H9 (cell line): ENCODE results near the gene MAPK11. TPM values are rescaled to one million over a fixed set of nuclear protein-coding genes. Genes with fewer than 3 reads are reported as not detected.

Experiments
- DNase-seq: peaks from one replicate; pipeline ENCODE4 v3.0.0-alpha.2; 2017
- H2AFZ ChIP-seq: one replicate; pipeline ENCODE4 v1.6.1; 2013; ENCODE audit warnings: mild to moderate bottlenecking, low read length, control low read depth, moderate library complexity
- H2AK5ac ChIP-seq: 2 replicates; pipeline ENCODE4 v1.6.1; 2013; ENCODE audit warnings: low read length, control low read depth, mixed read lengths; ENCODE audit not compliant: insufficient read length
- H2BK120ac ChIP-seq: one replicate; pipeline ENCODE4 v1.6.1; 2013; ENCODE audit warnings: low read depth, mild to moderate bottlenecking, low read length, control low read depth, inconsistent platforms; ENCODE audit not compliant: poor library complexity, severe bottlenecking
- H2BK12ac ChIP-seq: 2 replicates; pipeline ENCODE4 v1.6.1; 2013; ENCODE audit warnings: low read length, control low read depth, mixed read lengths, low read depth; ENCODE audit not compliant: insufficient read length
- H2BK15ac ChIP-seq: 2 replicates; pipeline ENCODE4 v1.6.1; 2013; ENCODE audit warnings: low read depth, low read length, control low read depth
- H2BK20ac ChIP-seq: one replicate; pipeline ENCODE4 v1.6.1; 2013; ENCODE audit warnings: low read depth, mild to moderate bottlenecking, low read length, control low read depth, inconsistent platforms; ENCODE audit not compliant: poor library complexity, severe bottlenecking
- H2BK5ac ChIP-seq: 2 replicates; pipeline ENCODE4 v1.6.1; 2013; ENCODE audit warnings: low read length, control low read depth, mixed read lengths; ENCODE audit not compliant: insufficient read length
- H3K14ac ChIP-seq: 2 replicates; pipeline ENCODE4 v1.6.1; 2013; ENCODE audit warnings: low read length, control low read depth; ENCODE audit not compliant: insufficient read depth
- H3K18ac ChIP-seq: 2 replicates; pipeline ENCODE4 v1.6.1; 2013; ENCODE audit warnings: low read depth, mild to moderate bottlenecking, mixed read lengths, low read length, control low read depth; ENCODE audit not compliant: insufficient read length
- H3K23ac ChIP-seq: 2 replicates; pipeline ENCODE4 v1.6.1; 2013; ENCODE audit warnings: low read length, control low read depth, mixed read lengths, low read depth; ENCODE audit not compliant: insufficient read length
- H3K23me2 ChIP-seq: 2 replicates; pipeline ENCODE4 v1.6.1; 2013; ENCODE audit warnings: low read depth, mild to moderate bottlenecking, mixed read lengths, low read length, control low read depth; ENCODE audit not compliant: insufficient read length, poor library complexity, severe bottlenecking
- H3K27ac ChIP-seq: 2 replicates; pipeline ENCODE4 v1.5.1; 2013; ENCODE audit warnings: low read length, control low read depth, mixed read lengths, low read depth; ENCODE audit not compliant: insufficient read length
- H3K27me3 ChIP-seq: 2 replicates; pipeline ENCODE4 v1.6.1; 2013; ENCODE audit warnings: low read length, control low read depth, inconsistent platforms; ENCODE audit not compliant: insufficient read depth
- H3K4ac ChIP-seq: 2 replicates; pipeline ENCODE4 v1.6.1; 2013; ENCODE audit warnings: low read depth, mild to moderate bottlenecking, control low read depth, inconsistent platforms, low read length, moderate library complexity
- H3K4me1 ChIP-seq: 2 replicates; pipeline ENCODE4 v1.6.1; 2013; ENCODE audit warnings: low read length, control low read depth, inconsistent platforms; ENCODE audit not compliant: insufficient read depth
- H3K4me2 ChIP-seq: 2 replicates; pipeline ENCODE4 v1.6.1; 2013; ENCODE audit warnings: low read length, control low read depth, mixed read lengths; ENCODE audit not compliant: insufficient read length, insufficient read depth
- H3K56ac ChIP-seq: 2 replicates; pipeline ENCODE4 v1.6.1; 2013; ENCODE audit warnings: low read depth, mild to moderate bottlenecking, mixed read lengths, low read length, control low read depth; ENCODE audit not compliant: insufficient read length
- H3K79me1 ChIP-seq: 2 replicates; pipeline ENCODE4 v1.6.1; 2013; ENCODE audit warnings: low read depth, mild to moderate bottlenecking, moderate library complexity, low read length, control low read depth, inconsistent platforms; ENCODE audit not compliant: insufficient read depth, poor library complexity, severe bottlenecking
- H3K79me2 ChIP-seq: 2 replicates; pipeline ENCODE4 v1.6.1; 2013; ENCODE audit warnings: low read length, control low read depth, inconsistent platforms; ENCODE audit not compliant: insufficient read depth
- H3K9ac ChIP-seq: 2 replicates; pipeline ENCODE4 v1.6.1; 2013; ENCODE audit warnings: low read length, control low read depth, mixed read lengths; ENCODE audit not compliant: insufficient read length; ENCODE audit errors: extremely low read depth
- H3K9me3 ChIP-seq: one replicate; pipeline ENCODE4 v1.6.1; 2013; ENCODE audit warnings: low read depth, low read length, inconsistent platforms; ENCODE audit not compliant: control insufficient read depth
- H3T11ph ChIP-seq: one replicate; pipeline ENCODE4 v1.6.1; 2013; ENCODE audit warnings: mild to moderate bottlenecking, low read length, control low read depth, inconsistent platforms
- H4K20me1 ChIP-seq: one replicate; pipeline ENCODE4 v1.6.1; 2013; ENCODE audit not compliant: control insufficient read depth, insufficient read length, insufficient read depth
- H4K5ac ChIP-seq: 2 replicates; pipeline ENCODE4 v1.6.1; 2013; ENCODE audit warnings: low read depth, mild to moderate bottlenecking, mixed read lengths, low read length, control low read depth; ENCODE audit not compliant: insufficient read length
- H4K8ac ChIP-seq: replicated peaks from 2 replicates; pipeline ENCODE4 v1.6.1; 2013; ENCODE audit warnings: low read length, control low read depth, mixed read lengths, low read depth; ENCODE audit not compliant: insufficient read length
- H4K91ac ChIP-seq: 2 replicates; pipeline ENCODE4 v1.6.1; 2013; ENCODE audit warnings: low read depth, mild to moderate bottlenecking, moderate library complexity, mixed read lengths, low read length, control low read depth; ENCODE audit not compliant: insufficient read length
- H3K27ac Mint-ChIP-seq, 3 experiments: 2 replicates in 2 of 3; 3 replicates in 1 of 3; pipeline ENCODE4 v1.8.0; 2020 to 2021; ENCODE audit warnings: mixed read lengths in 3 of 3, mild to moderate bottlenecking in 1 of 3, moderate library complexity in 1 of 3
- H3K27me3 Mint-ChIP-seq: 2 replicates; pipeline ENCODE4 v1.8.0; 2021; ENCODE audit warnings: low read depth, mild to moderate bottlenecking, moderate library complexity, mixed read lengths
- H3K36me3 Mint-ChIP-seq, 3 experiments: 2 replicates in 2 of 3; 3 replicates in 1 of 3; pipeline ENCODE4 v1.8.0; 2020 to 2021; ENCODE audit warnings: low read depth in 3 of 3, mixed read lengths in 3 of 3; ENCODE audit not compliant: insufficient read depth in 1 of 3
- H3K4me1 Mint-ChIP-seq, 2 experiments: 2 replicates each; pipeline ENCODE4 v1.8.0; 2020; ENCODE audit warnings: mixed read lengths in 2 of 2
- H3K4me3 Mint-ChIP-seq, 2 experiments: 2 replicates in 1 of 2; 3 replicates in 1 of 2; pipeline ENCODE4 v1.8.0; 2020 to 2021; ENCODE audit warnings: mild to moderate bottlenecking in 2 of 2, mixed read lengths in 2 of 2, moderate library complexity in 1 of 2
- H3K9me3 Mint-ChIP-seq, 2 experiments: 2 replicates in 1 of 2; 3 replicates in 1 of 2; pipeline ENCODE4 v1.8.0; 2020; ENCODE audit warnings: mild to moderate bottlenecking in 2 of 2, mixed read lengths in 2 of 2, moderate library complexity in 1 of 2
- WGBS: extraction: QIAGEN DNeasy Blood & Tissue Kit; methylation state at CpG from one replicate; pipeline ENCODE4 v1.1.7; 2013; ENCODE audit warnings: missing lambda C conversion rate, low lambda C conversion rate, mixed read lengths; ENCODE audit not compliant: insufficient read length; ENCODE audit errors: extremely low coverage; 5-methylcytosine and 5-hydroxymethylcytosine counted together
- total RNA-seq: library from RNA; stranded (reverse); gene quantifications from 2 replicates; pipeline ENCODE4 v1.2.1, GENCODE V29; 2021
- TF ChIP-seq, protein P1 (sequence below): fragments of 200-600 bp; sonication (generic); conservative IDR thresholded peaks from 3 replicates; pipeline ENCODE4 v1.8.0; 2021; ENCODE audit warnings: antibody characterized with exemption, mild to moderate bottlenecking

MAPK11 gene
- total RNA-seq, 1 experiment from 2014 or later, result 1.5 TPM

DNA sequence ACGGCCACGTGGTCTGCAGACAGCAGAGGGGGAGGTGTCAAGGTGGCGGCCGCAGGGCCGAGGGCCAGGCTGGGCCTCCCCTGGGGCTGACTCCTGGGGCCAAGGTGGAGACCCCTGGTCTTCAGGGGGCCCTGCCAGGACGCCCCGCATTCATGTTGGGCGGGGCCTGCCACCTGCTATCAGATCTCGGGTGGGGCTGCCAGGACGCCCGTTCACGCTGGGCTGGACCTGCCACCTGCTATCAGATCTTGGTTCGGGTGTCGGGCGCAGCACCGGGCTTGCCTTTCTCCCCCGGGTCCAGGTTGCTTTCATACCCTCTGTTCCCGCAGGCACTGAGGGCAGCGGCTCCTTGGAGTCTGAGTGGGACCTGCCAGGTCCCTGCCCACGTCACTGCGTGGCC, 16.1 kb upstream of the MAPK11 start:
- Mint-ChIP-seq H3K9me3 (no peaks in the 10 kb centered on the region), H3K4me1 (no peaks in the 10 kb centered on the region), H3K27me3 (no peaks in the 10 kb centered on the region), H3K4me3 (no peak overlapping the region; a peak in 1 of 5 replicates), H3K27ac (no peak overlapping the region), H3K36me3 (peaks cover 12 to 39% (median 36%) of the 10 kb centered on the region in 3 experiments; a peak in 6 of 7 replicates)
- TF ChIP-seq, protein P1, sequence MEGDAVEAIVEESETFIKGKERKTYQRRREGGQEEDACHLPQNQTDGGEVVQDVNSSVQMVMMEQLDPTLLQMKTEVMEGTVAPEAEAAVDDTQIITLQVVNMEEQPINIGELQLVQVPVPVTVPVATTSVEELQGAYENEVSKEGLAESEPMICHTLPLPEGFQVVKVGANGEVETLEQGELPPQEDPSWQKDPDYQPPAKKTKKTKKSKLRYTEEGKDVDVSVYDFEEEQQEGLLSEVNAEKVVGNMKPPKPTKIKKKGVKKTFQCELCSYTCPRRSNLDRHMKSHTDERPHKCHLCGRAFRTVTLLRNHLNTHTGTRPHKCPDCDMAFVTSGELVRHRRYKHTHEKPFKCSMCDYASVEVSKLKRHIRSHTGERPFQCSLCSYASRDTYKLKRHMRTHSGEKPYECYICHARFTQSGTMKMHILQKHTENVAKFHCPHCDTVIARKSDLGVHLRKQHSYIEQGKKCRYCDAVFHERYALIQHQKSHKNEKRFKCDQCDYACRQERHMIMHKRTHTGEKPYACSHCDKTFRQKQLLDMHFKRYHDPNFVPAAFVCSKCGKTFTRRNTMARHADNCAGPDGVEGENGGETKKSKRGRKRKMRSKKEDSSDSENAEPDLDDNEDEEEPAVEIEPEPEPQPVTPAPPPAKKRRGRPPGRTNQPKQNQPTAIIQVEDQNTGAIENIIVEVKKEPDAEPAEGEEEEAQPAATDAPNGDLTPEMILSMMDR, result no peak
- no peak overlapping the region for H4K8ac ChIP-seq
- no peak overlapping the region for H4K5ac ChIP-seq
- H3K79me1 ChIP-seq, result no peaks in the 10 kb centered on the region
- no peak overlapping the region for H3T11ph ChIP-seq
- no peak overlapping the region for H3K4me2 ChIP-seq
- H3K23ac ChIP-seq, result no peak overlapping the region
- H4K91ac ChIP-seq, result no peak overlapping the region
- no peak overlapping the region for H2BK20ac ChIP-seq
- H2BK12ac ChIP-seq, result no peak overlapping the region
- H3K27ac ChIP-seq, result no peak overlapping the region
- peaks cover 3% of the 10 kb centered on the region for H3K23me2 ChIP-seq
- no peak overlapping the region for H2AFZ ChIP-seq
- no peak for DNase-seq
- no peak overlapping the region for H2AK5ac ChIP-seq
- no peak overlapping the region for H3K14ac ChIP-seq
- no peaks in the 10 kb centered on the region; the same call in 1 of the 2 replicates for H3K79me2 ChIP-seq
- no peaks in the 10 kb centered on the region for H3K9me3 ChIP-seq
- H3K4me1 ChIP-seq, result no peaks in the 10 kb centered on the region
- no peak overlapping the region for H3K18ac ChIP-seq
- H3K27me3 ChIP-seq, result no peaks in the 10 kb centered on the region
- no peak overlapping the region for H3K56ac ChIP-seq
- no peak overlapping the region for H2BK15ac ChIP-seq
- no peak overlapping the region for H3K4ac ChIP-seq
- H4K20me1 ChIP-seq, result no peaks in the 10 kb centered on the region
- no peak overlapping the region for H2BK120ac ChIP-seq
- H3K9ac ChIP-seq, result no peak overlapping the region
- WGBS, result no CpG with 5 or more reads among the region's 21 CpGs
- no peak overlapping the region for H2BK5ac ChIP-seq
